Stimulated activated CD8-positive, alpha-beta memory T cell treated with anti-CD3 and anti-CD28 coated beads, Interleukin-2, amount 100 ng/mL, for 1 hour (primary cell): ENCODE data around the gene RPSA.
"Not testable (repeated sequence)": the region's sequence is repeated elsewhere in the genome, so short reads cannot be mapped to it uniquely, and the experiment has no call there.

Source experiments
- DNase-seq, 2 donors: peaks; one replicate each; pipeline ENCODE4 v3.0.0-alpha.2; 2020; ENCODE audit warnings: low read depth in 2 of 2

The RPSA gene

GRCh38 chr3:39388741-39389248, 17.7 kb upstream of the RPSA start:
- no peak for DNase-seq

GRCh38 chr3:39390181-39390580, 16.3 kb upstream of the RPSA start:
- no peak for DNase-seq

- DNase-seq: no peak
Measured at GRCh38 chr3:39396690-39397089, 9.8 kb upstream of the RPSA start.

GRCh38 chr3:39398700-39399099, 7.8 kb upstream of the RPSA start:
- no peak for DNase-seq

GRCh38 chr3:39401983-39402382, 4.5 kb upstream of the RPSA start:
- DNase-seq: no peak

- DNase-seq: no peak
Measured at GRCh38 chr3:39404943-39405686, 1.4 kb upstream of the RPSA start.

- DNase-seq: no peak
Measured at GRCh38 chr3:39405687-39406367, 693 bp upstream of the RPSA start.

GRCh38 chr3:39407259-39407629, 724 bp downstream of the RPSA start:
- no peak for DNase-seq

GRCh38 chr3:39407773-39408492, 1.4 kb downstream of the RPSA start:
- DNase-seq: no peak

GRCh38 chr3:39408493-39409372, 2.2 kb downstream of the RPSA start:
- no peak for DNase-seq

- no peak for DNase-seq
Measured at GRCh38 chr3:39409514-39410136, 3.1 kb downstream of the RPSA start.

GRCh38 chr3:39410893-39411292, 4.4 kb downstream of the RPSA start:
- no peak for DNase-seq

GRCh38 chr3:39412668-39413260, 6.2 kb downstream of the RPSA start:
- no peak for DNase-seq

GRCh38 chr3:39413691-39414420, 7.3 kb downstream of the RPSA start:
- no peak for DNase-seq

GRCh38 chr3:39414421-39414907, 7.9 kb downstream of the RPSA start:
- DNase-seq: no peak

GRCh38 chr3:39415302-39415701, 8.8 kb downstream of the RPSA start:
- DNase-seq: not testable (repeated sequence)

GRCh38 chr3:39415983-39416382, 9.5 kb downstream of the RPSA start:
- no peak for DNase-seq

- DNase-seq: not testable (repeated sequence)
Measured at GRCh38 chr3:39416998-39417397, 10.5 kb downstream of the RPSA start.

GRCh38 chr3:39418556-39419225, 12.2 kb downstream of the RPSA start:
- DNase-seq: not testable (repeated sequence)
